Thyroid gland (tissue), 4 donors: ENCODE data around the gene ID3. TPM values are rescaled to one million over a fixed set of nuclear protein-coding genes. Genes with fewer than 3 reads are reported as not detected.
A peak's percentile ranks its signal among the peaks of the same experiment; 100 is the strongest.

ENCODE experiments used
- DNase-seq, 2 donors: peaks; one replicate each; pipeline ENCODE4 v3.0.0-alpha.2; 2019
- H3K27ac ChIP-seq, 3 donors: fragments of 200-600 bp; sonication (generic); 1 replicate in 2 of 3; 2 replicates in 1 of 3; pipeline ENCODE4 v1.5.1; 2016 to 2019; ENCODE audit warnings: mild to moderate bottlenecking in 1 of 3, moderate library complexity in 1 of 3
- H3K27me3 ChIP-seq: fragments of 200-600 bp; sonication (generic); one replicate; pipeline ENCODE4 v1.5.1; 2019
- H3K36me3 ChIP-seq, 2 donors: fragments of 200-600 bp; sonication (generic); one replicate each; pipeline ENCODE4 v1.5.1; 2016 to 2019
- H3K4me1 ChIP-seq, 2 donors: fragments of 200-600 bp; sonication (generic); one replicate each; pipeline ENCODE4 v1.5.1; 2017 to 2019
- H3K4me3 ChIP-seq, 3 donors: fragments of 200-600 bp; sonication (generic); replicated peaks in 1 of 3; 1 replicate in 2 of 3; 2 replicates in 1 of 3; pipeline ENCODE4 v1.5.1; 2016; ENCODE audit warnings: mild to moderate bottlenecking in 1 of 3
- H3K9me3 ChIP-seq: fragments of 200-600 bp; sonication (generic); one replicate; pipeline ENCODE4 v1.5.1; 2017
- POLR2A ChIP-seq, 2 donors: fragments of 450-650 bp; IDR thresholded peaks; one replicate each; pipeline ENCODE4 v1.6.1; 2017; ENCODE audit warnings: antibody characterized with exemption in 2 of 2, mild to moderate bottlenecking in 2 of 2, moderate library complexity in 1 of 2
- WGBS, 2 donors: methylation state at CpG; one replicate each; pipeline ENCODE4 v1.1.5; 2017; 5-methylcytosine and 5-hydroxymethylcytosine counted together
- intact Hi-C: fragments of 100-400 bp; cut with DNase I; formaldehyde crosslinking; loops from one replicate; pipeline ENCODE4 v1.15.1; 2023
- total RNA-seq, 4 donors: library from RNA; depleted of rRNA; stranded (reverse); fragments of >200 nt; gene quantifications; one replicate each; pipeline ENCODE4 v1.2.3, GENCODE V29; 2016
- TF ChIP-seq, protein P1 (sequence below), 6 experiments: fragments of 200-600 bp in 3 of 6; fragments of 450-650 bp in 3 of 6; sonication (generic) in 3 of 6; IDR thresholded peaks; one replicate each; pipeline ENCODE4 v1.5.1; 2016 to 2019; ENCODE audit warnings: antibody characterized with exemption in 6 of 6, mild to moderate bottlenecking in 2 of 6, inconsistent platforms in 1 of 6, moderate library complexity in 1 of 6

Gene ID3
- total RNA-seq, 4 donors from 2014 or later = 279 to 388 (median 343) TPM

DNA sequence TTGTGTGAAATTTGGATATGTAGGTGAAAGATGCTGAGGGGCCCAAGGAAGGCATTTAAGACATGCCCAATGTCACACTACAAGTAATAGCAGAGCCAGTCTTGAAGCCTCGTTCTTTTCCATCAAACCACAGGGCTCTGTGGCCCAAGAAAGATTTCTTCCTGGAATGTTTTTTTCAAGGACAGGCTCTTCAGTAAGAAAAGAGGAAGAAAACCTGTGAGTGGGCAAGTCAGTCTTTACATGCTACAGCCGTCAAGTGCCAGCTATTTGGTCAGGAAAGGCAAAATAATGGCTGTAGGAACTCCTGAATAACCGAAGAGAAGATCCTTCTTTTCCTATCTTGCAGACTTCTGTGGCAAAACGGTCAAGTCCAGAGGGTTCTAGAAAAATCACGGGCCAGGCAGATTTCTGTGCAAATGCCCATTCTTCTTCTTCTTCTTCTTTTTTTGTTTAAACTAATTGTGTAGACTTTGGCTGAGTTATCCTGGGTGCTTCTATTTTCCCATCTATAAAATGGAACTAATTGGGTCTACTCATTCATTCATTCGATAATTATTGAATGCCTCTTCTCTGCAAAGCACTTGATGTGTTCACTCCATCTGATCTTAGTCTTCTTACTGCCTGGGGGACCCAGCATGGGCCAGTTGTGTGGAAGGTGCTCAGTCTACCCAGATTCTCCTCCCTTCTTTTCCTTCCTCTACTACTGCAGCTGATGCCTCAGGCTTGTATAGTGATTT is 1.9 kb upstream of the ID3 start:
- Histone ChIP-seq H3K9me3 (no peaks in the 10 kb centered on the region), H3K36me3 (peaks cover 12 to 23% of the 10 kb centered on the region in 2 donors), H3K27me3 (no peaks in the 10 kb centered on the region), H3K27ac (peak overlapping the region; percentile 96 to 99 (median 98)), H3K4me1 (peaks cover 59 to 68% of the 10 kb centered on the region in 2 donors), H3K4me3 (no peak overlapping the region)
- WGBS, 2 donors = 33 to 40% methylated on average over 6 of the region's 6 CpGs
- intact Hi-C loops = no loop called here
- TF ChIP-seq, protein P1, sequence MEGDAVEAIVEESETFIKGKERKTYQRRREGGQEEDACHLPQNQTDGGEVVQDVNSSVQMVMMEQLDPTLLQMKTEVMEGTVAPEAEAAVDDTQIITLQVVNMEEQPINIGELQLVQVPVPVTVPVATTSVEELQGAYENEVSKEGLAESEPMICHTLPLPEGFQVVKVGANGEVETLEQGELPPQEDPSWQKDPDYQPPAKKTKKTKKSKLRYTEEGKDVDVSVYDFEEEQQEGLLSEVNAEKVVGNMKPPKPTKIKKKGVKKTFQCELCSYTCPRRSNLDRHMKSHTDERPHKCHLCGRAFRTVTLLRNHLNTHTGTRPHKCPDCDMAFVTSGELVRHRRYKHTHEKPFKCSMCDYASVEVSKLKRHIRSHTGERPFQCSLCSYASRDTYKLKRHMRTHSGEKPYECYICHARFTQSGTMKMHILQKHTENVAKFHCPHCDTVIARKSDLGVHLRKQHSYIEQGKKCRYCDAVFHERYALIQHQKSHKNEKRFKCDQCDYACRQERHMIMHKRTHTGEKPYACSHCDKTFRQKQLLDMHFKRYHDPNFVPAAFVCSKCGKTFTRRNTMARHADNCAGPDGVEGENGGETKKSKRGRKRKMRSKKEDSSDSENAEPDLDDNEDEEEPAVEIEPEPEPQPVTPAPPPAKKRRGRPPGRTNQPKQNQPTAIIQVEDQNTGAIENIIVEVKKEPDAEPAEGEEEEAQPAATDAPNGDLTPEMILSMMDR (IDR thresholded peaks at IDR 0.05) = no peak
- no peak for TF ChIP-seq POLR2A (IDR thresholded peaks at IDR 0.05)
- no peak for DNase-seq

GRCh38 chr1:23559985-23560741 is 862 bp upstream of the ID3 start:
- H3K4me3 ChIP-seq = peak overlapping the region in 2 of 3 donors; percentile 17 to 69
- H3K4me1 ChIP-seq = peaks cover 58 to 69% of the 10 kb centered on the region in 2 donors
- no peak for DNase-seq
- H3K27ac ChIP-seq = peak overlapping the region; percentile 96 to 99 (median 98)
- WGBS, 2 donors = 16 to 24% methylated on average over 6 of the region's 6 CpGs
- peaks cover 12 to 23% of the 10 kb centered on the region in 2 donors for H3K36me3 ChIP-seq
- intact Hi-C loops = no loop called here
- H3K27me3 ChIP-seq = no peaks in the 10 kb centered on the region
- H3K9me3 ChIP-seq = no peaks in the 10 kb centered on the region
- no peak for TF ChIP-seq POLR2A (IDR thresholded peaks at IDR 0.05)
- TF ChIP-seq, protein P1 (IDR thresholded peaks at IDR 0.05) = no peak

DNA sequence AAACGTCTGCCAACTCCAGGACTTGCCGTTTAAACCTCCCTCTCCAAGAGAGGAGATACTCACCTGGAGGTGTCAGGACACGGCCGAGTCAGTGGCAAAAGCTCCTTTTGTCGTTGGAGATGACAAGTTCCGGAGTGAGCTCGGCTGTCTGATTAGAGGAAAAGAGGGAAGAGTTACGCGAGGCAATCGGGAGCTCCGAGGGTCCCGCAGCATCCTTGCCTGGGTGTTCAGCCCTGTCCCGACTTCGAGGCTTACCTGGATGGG is 497 bp downstream of the ID3 start:
- intact Hi-C loops = no loop called here
- Histone ChIP-seq H3K4me1 (peaks cover 53 to 65% of the 10 kb centered on the region in 2 donors), H3K27me3 (no peaks in the 10 kb centered on the region), H3K4me3 (peak overlapping the region; percentile 69 to 87 (median 73)), H3K9me3 (no peaks in the 10 kb centered on the region), H3K27ac (peak overlapping the region; percentile 96 to 99 (median 98)), H3K36me3 (peaks cover 12 to 23% of the 10 kb centered on the region in 2 donors)
- no peak for DNase-seq
- TF ChIP-seq POLR2A (IDR thresholded peaks at IDR 0.05) = no peak
- TF ChIP-seq, protein P1 (IDR thresholded peaks at IDR 0.05) = no peak
- WGBS, 2 donors = 0 to 1% methylated on average over 13 to 14 of the region's 14 CpGs

GRCh38 chr1:23558140-23558871 is 995 bp downstream of the ID3 start:
- Histone ChIP-seq H3K27me3 (no peaks in the 10 kb centered on the region), H3K27ac (peak overlapping the region; percentile 96 to 99 (median 98)), H3K4me3 (peak overlapping the region; percentile 69 to 87 (median 73)), H3K9me3 (no peaks in the 10 kb centered on the region), H3K36me3 (peaks cover 12 to 23% of the 10 kb centered on the region in 2 donors), H3K4me1 (peaks cover 53 to 65% of the 10 kb centered on the region in 2 donors)
- 0 to 1% methylated on average over 15 to 28 of the region's 34 CpGs for WGBS, 2 donors
- DNase-seq = peak; percentile 82 to 85
- intact Hi-C loops = no loop called here
- TF ChIP-seq, protein P1 (IDR thresholded peaks at IDR 0.05) = no peak
- TF ChIP-seq POLR2A (IDR thresholded peaks at IDR 0.05) = peak; percentile 30 to 80
